A673 (cell line): ENCODE data around the gene SRA1. TPM values are rescaled to one million over a fixed set of nuclear protein-coding genes. Genes with fewer than 3 reads are reported as not detected.
"Not testable (repeated sequence)": the region's sequence is repeated elsewhere in the genome, so short reads cannot be mapped to it uniquely, and the experiment has no call there.

Experiments used
- BruUV-seq: library from RNA; stranded (reverse); fragments of 400-500 nt; replicated peaks from 2 replicates; lab custom pipeline; 2021; lab: Mats Ljungman, UMichigan
- CTCF ChIA-PET: fragments of 300-600 bp; sonication (Branson Sonifier 250); formaldehyde crosslinking; loops from one replicate; lab custom pipeline; 2022; ENCODE audit warnings: antibody characterized with exemption; lab: Charles Lee
- POLR2A ChIA-PET: fragments of 300-600 bp; sonication (Branson Sonifier 250); formaldehyde crosslinking; loops from one replicate; lab custom pipeline; 2022; ENCODE audit warnings: antibody characterized with exemption; ENCODE audit not compliant: low non-redundant PET; lab: Charles Lee
- DNase-seq: peaks from one replicate; pipeline ENCODE4 v3.0.0-alpha.2; 2015; ENCODE audit warnings: low spot score
- H3K27ac ChIP-seq: fragments of 200-600 bp; sonication (generic); 2 replicates; pipeline ENCODE4 v1.5.1; 2016; ENCODE audit warnings: mixed run types, low read depth, mild to moderate bottlenecking, mixed read lengths, antibody characterized with exemption, low read length; ENCODE audit not compliant: poor library complexity, severe bottlenecking
- H3K27me3 ChIP-seq: fragments of 200-600 bp; sonication (generic); replicated peaks from 2 replicates; pipeline ENCODE4 v1.6.1; 2017; ENCODE audit warnings: mixed run types, low read depth, mild to moderate bottlenecking, mixed read lengths, antibody characterized with exemption, low read length; ENCODE audit not compliant: insufficient read depth, poor library complexity
- H3K36me3 ChIP-seq: fragments of 200-600 bp; sonication (generic); 2 replicates; pipeline ENCODE4 v1.6.1; 2016; ENCODE audit warnings: mixed run types, mild to moderate bottlenecking, mixed read lengths, antibody characterized with exemption, low read length; ENCODE audit not compliant: insufficient read depth, poor library complexity, severe bottlenecking
- H3K4me1 ChIP-seq: fragments of 200-600 bp; sonication (generic); 2 replicates; pipeline ENCODE4 v1.6.1; 2017; ENCODE audit warnings: mixed run types, mild to moderate bottlenecking, mixed read lengths, antibody characterized with exemption, low read length; ENCODE audit not compliant: insufficient read depth, poor library complexity, severe bottlenecking
- H3K4me3 ChIP-seq: fragments of 200-600 bp; sonication (generic); 2 replicates; pipeline ENCODE4 v1.5.1; 2016; ENCODE audit warnings: low read depth, mixed run types, mild to moderate bottlenecking, mixed read lengths, low read length; ENCODE audit not compliant: poor library complexity, severe bottlenecking
- H3K9me3 ChIP-seq: fragments of 200-600 bp; sonication (generic); 2 replicates; pipeline ENCODE4 v1.6.1; 2016; ENCODE audit warnings: mixed run types, low read depth, mild to moderate bottlenecking, mixed read lengths, antibody characterized with exemption, low read length; ENCODE audit not compliant: poor library complexity, severe bottlenecking
- EZH2 ChIP-seq: fragments of 200-600 bp; sonication (generic); IDR thresholded peaks from 2 replicates; pipeline ENCODE4 v1.6.1; 2017; ENCODE audit warnings: borderline replicate concordance, low read depth, mild to moderate bottlenecking, mixed read lengths, antibody characterized with exemption, low read length; ENCODE audit not compliant: poor library complexity, severe bottlenecking
- intact Hi-C: fragments of 100-400 bp; cut with micrococcal nuclease; formaldehyde crosslinking; loops from one replicate; pipeline ENCODE4 v1.10.0; 2022; ENCODE audit not compliant: unreplicated experiment
- total RNA-seq: library from RNA; stranded (reverse); gene quantifications from 2 replicates; pipeline ENCODE4 v1.2.3, GENCODE V29; 2021
- TF ChIP-seq, protein P1 (sequence below): fragments of 300-800, 200-600 bp; sonication (generic); conservative IDR thresholded peaks from 2 replicates; pipeline ENCODE4 v1.5.1; 2017; ENCODE audit warnings: low read depth, mild to moderate bottlenecking, antibody characterized with exemption, low read length, moderate library complexity, mixed read lengths

SRA1 gene
- total RNA-seq, 1 experiment from 2014 or later: 55.1 TPM

DNA sequence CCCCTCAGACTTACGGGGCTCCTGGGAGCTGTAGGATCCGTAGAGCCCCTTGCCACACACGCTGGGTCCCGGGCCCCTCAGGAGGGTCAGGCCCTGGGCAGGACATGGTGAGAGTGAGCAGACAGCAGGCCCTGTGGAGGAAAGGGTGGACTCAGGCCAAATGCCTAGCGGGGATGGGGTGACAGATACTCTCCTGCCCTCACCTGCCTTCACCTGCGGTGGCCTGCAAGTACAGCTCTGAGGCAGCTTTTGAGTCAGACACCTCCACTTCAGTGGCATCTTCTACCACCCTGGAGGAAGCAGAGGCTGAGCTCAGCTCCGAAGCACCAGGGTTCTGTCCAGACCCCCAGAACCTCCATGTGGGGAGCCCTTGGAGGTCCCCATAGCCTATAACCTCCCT lies 33.6 kb upstream of the SRA1 start:
- Histone ChIP-seq H3K27ac (no peak overlapping the region), H3K9me3 (no peaks in the 10 kb centered on the region), H3K27me3 (no peaks in the 10 kb centered on the region), H3K36me3 (no peaks in the 10 kb centered on the region), H3K4me1 (no peaks in the 10 kb centered on the region), H3K4me3 (no peak overlapping the region)
- no peak for DNase-seq
- intact Hi-C loops: no loop called here
- TF ChIP-seq, protein P1, sequence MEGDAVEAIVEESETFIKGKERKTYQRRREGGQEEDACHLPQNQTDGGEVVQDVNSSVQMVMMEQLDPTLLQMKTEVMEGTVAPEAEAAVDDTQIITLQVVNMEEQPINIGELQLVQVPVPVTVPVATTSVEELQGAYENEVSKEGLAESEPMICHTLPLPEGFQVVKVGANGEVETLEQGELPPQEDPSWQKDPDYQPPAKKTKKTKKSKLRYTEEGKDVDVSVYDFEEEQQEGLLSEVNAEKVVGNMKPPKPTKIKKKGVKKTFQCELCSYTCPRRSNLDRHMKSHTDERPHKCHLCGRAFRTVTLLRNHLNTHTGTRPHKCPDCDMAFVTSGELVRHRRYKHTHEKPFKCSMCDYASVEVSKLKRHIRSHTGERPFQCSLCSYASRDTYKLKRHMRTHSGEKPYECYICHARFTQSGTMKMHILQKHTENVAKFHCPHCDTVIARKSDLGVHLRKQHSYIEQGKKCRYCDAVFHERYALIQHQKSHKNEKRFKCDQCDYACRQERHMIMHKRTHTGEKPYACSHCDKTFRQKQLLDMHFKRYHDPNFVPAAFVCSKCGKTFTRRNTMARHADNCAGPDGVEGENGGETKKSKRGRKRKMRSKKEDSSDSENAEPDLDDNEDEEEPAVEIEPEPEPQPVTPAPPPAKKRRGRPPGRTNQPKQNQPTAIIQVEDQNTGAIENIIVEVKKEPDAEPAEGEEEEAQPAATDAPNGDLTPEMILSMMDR: no peak
- TF ChIP-seq EZH2: no peak
- no TSS peak for BruUV-seq
- CTCF ChIA-PET: no interaction called here
- POLR2A ChIA-PET: no interaction called here

DNA sequence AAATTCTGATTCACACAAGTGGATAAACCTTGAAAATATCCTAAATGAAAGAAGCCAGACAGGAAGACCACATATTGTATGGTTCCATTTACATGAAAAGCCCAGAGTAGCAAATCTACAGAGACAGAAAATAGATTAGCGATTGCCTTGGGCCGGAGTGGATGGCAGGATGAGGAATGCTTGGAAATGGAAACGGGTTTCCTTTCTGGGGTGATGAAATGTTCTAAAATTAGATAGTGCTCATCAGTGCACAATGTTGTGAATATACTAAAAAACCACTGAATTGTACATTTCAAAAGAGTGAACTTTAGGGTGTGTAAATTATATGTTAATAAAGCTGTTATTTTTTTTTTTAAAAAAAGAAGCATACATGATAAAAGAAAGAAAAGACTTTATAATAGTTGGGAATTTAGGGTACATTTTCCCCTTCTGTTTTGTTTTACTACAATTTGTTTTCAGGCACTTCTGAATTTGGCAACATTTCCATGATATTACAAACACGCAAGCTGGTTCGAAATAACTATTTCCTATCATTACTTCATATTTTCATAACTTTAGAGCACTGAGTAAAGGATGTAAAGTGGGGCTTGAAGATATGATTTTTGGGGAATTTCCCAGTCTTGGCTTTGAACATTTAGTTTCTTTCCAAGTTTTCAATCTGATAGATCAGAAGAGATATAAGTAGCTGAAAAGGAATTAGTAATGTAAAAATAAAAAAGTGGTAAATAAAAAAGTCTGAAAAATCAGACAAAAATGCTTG lies 31.2 kb upstream of the SRA1 start:
- H3K27ac ChIP-seq: no peak overlapping the region
- POLR2A ChIA-PET: no interaction called here

DNA sequence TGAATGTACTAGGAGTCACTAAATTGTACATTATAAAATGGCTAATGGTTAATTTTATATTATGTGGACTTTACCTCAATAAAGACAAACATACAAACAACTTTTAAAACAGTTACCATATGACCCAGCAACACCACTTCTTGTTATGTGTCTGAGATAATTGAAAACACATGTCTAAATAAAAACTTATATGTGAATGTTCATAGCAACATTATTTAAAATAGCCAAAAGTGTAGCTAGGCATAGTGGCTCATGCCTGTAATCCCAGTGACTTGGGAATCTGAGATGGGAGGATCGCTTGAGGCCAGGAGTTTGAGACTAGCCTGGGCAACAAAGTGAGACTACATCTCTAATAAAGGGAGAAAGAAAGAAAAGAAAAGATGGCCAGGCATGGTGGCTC lies 30.2 kb upstream of the SRA1 start:
- intact Hi-C loops: no loop called here
- ChIA-PET CTCF (no interaction called here), POLR2A (no interaction called here)
- TF ChIP-seq, protein P1: no peak
- TF ChIP-seq EZH2: no peak
- Histone ChIP-seq H3K36me3 (no peaks in the 10 kb centered on the region), H3K4me3 (no peak overlapping the region), H3K27ac (no peak overlapping the region), H3K4me1 (no peaks in the 10 kb centered on the region), H3K27me3 (no peaks in the 10 kb centered on the region), H3K9me3 (no peaks in the 10 kb centered on the region)
- no peak for DNase-seq
- no TSS peak for BruUV-seq

More for the DNA sequence above, 31.2 kb upstream of the SRA1 start:
- Histone ChIP-seq H3K27me3 (no peaks in the 10 kb centered on the region), H3K4me1 (no peaks in the 10 kb centered on the region), H3K4me3 (no peak overlapping the region), H3K9me3 (no peaks in the 10 kb centered on the region), H3K36me3 (no peaks in the 10 kb centered on the region)
- DNase-seq: no peak
- intact Hi-C loops: no loop called here
- no TSS peak for BruUV-seq
- TF ChIP-seq, protein P1: no peak
- no peak for TF ChIP-seq EZH2
- CTCF ChIA-PET: no interaction called here

DNA sequence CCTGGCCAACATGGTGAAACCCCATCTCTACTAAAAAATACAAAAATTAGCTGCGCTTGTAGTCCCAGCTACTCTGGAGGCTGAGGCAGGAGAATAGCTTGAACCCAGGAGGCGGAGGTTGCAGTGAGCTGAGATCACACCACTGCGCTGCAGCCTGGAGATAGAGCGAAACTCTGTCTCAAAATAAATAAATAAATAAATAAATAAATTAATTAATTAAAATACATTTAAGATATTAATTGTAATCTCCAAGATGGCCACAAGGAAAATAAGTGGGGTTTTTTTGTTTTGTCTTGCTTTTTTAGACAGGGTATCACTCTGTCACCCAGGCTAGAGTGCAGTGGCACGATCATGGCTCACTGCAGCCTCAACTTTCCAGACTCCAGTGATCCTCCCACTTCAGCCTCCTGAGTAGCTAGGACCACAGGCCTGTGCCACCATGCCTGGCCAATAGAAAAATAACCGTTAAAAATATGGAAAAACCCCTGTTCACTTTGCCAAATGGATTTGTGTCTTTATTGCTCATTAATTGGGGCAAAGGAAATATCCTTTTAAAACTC lies 22.0 kb upstream of the SRA1 start:
- intact Hi-C loops, CTCF ChIA-PET, H3K9me3 ChIP-seq, BruUV-seq, H3K36me3 ChIP-seq, H3K27me3 ChIP-seq, POLR2A ChIA-PET, H3K4me3 ChIP-seq, H3K27ac ChIP-seq, DNase-seq, H3K4me1 ChIP-seq: not testable (repeated sequence)
